SJSA1 (cell line): ENCODE data around the gene COL20A1. TPM values are rescaled to one million over a fixed set of nuclear protein-coding genes. Genes with fewer than 3 reads are reported as not detected.
"Not testable (repeated sequence)": the region's sequence is repeated elsewhere in the genome, so short reads cannot be mapped to it uniquely, and the experiment has no call there.

Experiments used
- DNase-seq, 2 experiments: peaks; one replicate each; pipeline ENCODE4 v3.0.0-alpha.2; 2015 to 2020; ENCODE audit warnings: low spot score in 2 of 2, low read depth in 1 of 2
- H3K27ac ChIP-seq: fragments of 250-450 bp; sonication (Bioruptor Pico); 2 replicates; pipeline ENCODE4 v1.5.1; 2020; ENCODE audit warnings: mild to moderate bottlenecking, moderate library complexity
- H3K27me3 ChIP-seq: fragments of 250-450 bp; sonication (Bioruptor Pico); replicated peaks from 2 replicates; pipeline ENCODE4 v1.5.1; 2020; ENCODE audit warnings: mild to moderate bottlenecking, moderate library complexity
- H3K36me3 ChIP-seq: fragments of 250-450 bp; sonication (Bioruptor Pico); 2 replicates; pipeline ENCODE4 v1.5.1; 2020; ENCODE audit warnings: mild to moderate bottlenecking
- H3K4me1 ChIP-seq: fragments of 250-450 bp; sonication (Bioruptor Pico); replicated peaks from 2 replicates; pipeline ENCODE4 v1.6.1; 2021; ENCODE audit warnings: mild to moderate bottlenecking
- H3K4me3 ChIP-seq: fragments of 250-450 bp; sonication (Bioruptor Pico); 2 replicates; pipeline ENCODE4 v1.5.1; 2020; ENCODE audit warnings: mild to moderate bottlenecking
- H3K9me3 ChIP-seq: fragments of 250-450 bp; sonication (Bioruptor Pico); replicated peaks from 2 replicates; pipeline ENCODE4 v1.5.1; 2020; ENCODE audit warnings: mild to moderate bottlenecking
- total RNA-seq: library from RNA; depleted of rRNA; stranded (reverse); fragments of >200 nt; shearing (Covaris generic); gene quantifications from 2 replicates; pipeline ENCODE4 v1.2.3, GENCODE V29; 2014; rRNA removed

COL20A1 gene
- not detected in 2 replicates for total RNA-seq

DNA sequence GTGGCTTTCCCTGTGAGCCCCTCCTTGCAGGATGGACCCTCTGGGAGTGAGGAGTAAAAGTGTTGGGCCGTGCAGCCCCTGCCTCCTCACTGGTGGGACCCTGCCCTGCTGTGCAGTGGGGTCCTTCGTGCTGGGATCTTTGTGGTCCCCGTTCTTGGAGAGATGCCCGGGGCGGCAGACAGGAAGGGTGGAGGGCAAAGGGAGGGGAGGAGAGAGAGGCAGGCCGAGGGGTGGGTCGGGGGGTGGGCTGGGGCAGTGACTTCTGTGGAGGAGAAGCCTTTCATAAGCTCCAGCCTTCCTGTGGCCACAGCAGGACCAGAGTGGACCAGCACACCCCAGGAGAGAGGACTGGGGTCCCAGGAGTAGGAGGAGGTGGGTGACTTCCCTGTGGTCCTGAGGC lies at the start of gene COL20A1:
TSS of gene COL20A1 (plus strand) at position 283 of the 400 bp plus-strand sequence. CDS start 1,922 bp downstream, outside the sequence.
- Histone ChIP-seq H3K4me3 (no peak within 1 kb of the TSS), H3K36me3 (peaks cover 22% of the 10 kb centered on the region), H3K9me3 (0 out of 2 replicates have a peak, but pooled peaks cover 3% of the 10 kb centered on the region), H3K4me1 (0 out of 2 replicates have a peak, but pooled peaks cover 4% of the 10 kb centered on the region), H3K27me3 (peaks cover 21% of the 10 kb centered on the region), H3K27ac (no peak within 1 kb of the TSS)
- no peak for DNase-seq

DNA sequence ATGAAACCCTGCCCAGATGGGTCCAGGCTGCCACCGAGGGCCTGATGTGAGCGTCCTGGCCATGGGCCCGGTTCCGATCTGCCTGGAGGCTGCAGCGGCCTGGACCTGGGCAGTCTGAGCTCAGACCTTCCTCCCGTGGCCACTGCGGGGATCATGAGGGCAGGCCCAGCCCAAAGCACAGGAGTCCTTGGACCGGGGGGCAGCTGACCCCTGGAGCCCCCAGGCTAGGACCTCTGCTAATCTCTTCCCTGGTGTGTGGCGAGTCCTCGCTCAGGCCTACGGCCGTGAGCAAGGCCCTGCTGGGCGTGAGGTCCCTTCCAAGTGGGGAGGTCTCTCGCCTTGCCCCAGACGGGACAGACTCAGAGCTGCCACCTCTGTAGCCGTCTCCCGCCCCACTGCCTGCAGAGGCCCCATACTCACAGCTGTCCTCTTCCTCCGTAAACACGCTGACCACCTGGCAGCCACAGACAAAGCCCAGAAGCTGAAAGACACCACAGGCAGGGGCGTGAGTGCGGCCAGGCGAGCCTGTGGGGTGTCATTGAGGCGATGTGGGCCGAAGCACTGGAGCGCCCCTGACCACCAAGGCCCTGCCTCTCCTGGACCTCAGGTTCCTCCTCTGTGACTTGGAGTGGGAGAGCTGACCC lies 49.3 kb upstream of the COL20A1 start:
- no peak for DNase-seq
- H3K36me3 ChIP-seq = no peaks in the 10 kb centered on the region
- H3K27ac ChIP-seq = no peak overlapping the region
- no peaks in the 10 kb centered on the region for H3K4me1 ChIP-seq
- H3K4me3 ChIP-seq = no peak overlapping the region
- no peaks in the 10 kb centered on the region for H3K27me3 ChIP-seq
- no peaks in the 10 kb centered on the region for H3K9me3 ChIP-seq

DNA sequence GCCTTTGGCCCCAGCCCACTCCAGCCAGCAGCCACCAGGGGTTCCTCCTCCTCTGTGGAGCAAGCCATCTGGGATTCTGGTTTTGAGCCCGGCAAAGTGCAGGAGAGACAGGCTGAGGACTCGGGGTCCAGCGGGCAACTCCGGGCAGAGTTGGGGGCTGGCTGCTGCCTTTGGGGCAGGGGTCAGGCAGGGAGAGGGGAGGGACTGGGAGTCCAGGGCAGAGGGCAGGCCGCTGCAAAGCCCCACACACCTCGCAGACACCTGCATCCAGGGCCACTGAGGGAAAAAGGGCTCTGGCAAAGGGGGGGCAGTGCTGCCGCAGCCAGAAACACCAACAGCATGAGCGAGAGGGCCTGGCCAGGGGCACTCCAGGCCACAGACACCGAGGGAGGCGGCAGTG lies 48.5 kb upstream of the COL20A1 start:
- DNase-seq = no peak
- no peak overlapping the region for H3K4me3 ChIP-seq
- no peaks in the 10 kb centered on the region for H3K4me1 ChIP-seq
- H3K9me3 ChIP-seq = no peaks in the 10 kb centered on the region
- H3K27ac ChIP-seq = no peak overlapping the region
- no peaks in the 10 kb centered on the region for H3K27me3 ChIP-seq
- no peaks in the 10 kb centered on the region for H3K36me3 ChIP-seq

DNA sequence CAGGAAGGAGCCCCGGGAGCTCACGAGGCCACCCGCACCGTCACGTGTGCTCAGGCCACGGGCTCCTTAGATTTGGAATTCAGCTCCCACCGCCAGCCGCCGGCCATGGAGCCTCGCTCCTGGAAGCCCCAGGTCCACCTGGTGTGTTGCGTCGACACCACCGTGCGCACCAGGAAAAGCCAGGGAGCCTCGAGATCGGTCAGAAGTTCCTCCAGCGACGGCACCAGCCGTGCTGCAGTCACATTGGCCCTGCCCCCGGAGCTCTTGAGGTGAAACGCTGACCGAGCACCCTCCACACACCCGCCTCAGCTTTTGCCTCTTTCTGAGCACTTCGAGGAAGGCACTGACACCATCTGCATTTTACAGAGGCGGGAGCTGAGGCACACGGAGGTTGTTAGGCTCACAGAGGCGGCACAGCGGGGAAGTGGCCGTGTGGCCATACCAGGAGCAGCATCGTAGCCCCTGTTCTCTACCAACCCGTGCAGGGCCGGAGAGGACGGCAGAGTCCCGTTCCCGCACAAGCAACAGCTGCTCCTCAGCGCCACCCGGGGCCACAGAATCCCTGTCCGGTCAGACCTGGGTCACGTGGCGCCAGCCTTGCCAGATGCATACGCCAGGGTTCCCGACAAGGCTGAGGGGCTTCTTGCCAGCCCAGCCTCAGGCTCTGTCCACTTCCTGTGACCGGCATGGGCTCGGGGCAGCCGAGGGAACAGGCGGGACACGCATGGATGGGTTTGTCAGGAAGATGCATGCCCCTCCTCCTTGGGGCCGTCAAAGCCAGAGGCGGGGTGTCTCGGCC lies 46.3 kb upstream of the COL20A1 start:
- H3K36me3 ChIP-seq = no peaks in the 10 kb centered on the region
- no peak for DNase-seq
- H3K4me1 ChIP-seq = no peaks in the 10 kb centered on the region
- H3K9me3 ChIP-seq = no peaks in the 10 kb centered on the region
- peaks cover 1% of the 10 kb centered on the region; the same call in 1 of the 2 replicates for H3K27me3 ChIP-seq
- H3K4me3 ChIP-seq = no peak overlapping the region
- H3K27ac ChIP-seq = no peak overlapping the region

DNA sequence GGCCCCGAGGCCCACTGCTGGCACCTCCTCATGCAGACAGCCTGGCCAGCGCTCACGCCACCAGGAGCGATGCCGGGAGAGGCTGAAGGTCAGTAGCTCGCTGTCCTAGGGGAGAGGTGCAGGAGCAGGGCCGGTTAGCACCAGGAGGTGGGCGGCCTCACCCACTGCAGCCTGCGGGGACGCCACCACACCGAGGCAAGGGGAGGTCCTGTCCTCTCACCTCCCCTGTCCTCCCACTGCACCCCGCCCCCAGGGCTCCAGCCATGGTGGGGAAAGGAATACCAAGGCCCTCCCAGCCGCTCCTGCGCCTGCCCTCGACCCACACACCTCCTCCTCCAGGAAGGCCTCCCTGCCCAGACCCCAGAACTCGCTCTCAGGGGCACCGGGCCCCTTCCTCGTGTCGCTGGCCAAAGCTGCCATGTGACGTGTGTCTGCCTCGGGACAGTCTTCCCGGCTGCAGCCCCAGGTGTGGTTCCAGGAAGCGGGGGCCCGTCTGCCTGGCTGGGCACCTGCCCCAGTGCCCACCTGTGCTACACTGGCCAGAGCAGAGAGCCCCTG lies 45.2 kb upstream of the COL20A1 start:
- Histone ChIP-seq H3K27me3 (peaks cover 9% of the 10 kb centered on the region), H3K9me3 (no peaks in the 10 kb centered on the region)
- no peak for DNase-seq

DNA sequence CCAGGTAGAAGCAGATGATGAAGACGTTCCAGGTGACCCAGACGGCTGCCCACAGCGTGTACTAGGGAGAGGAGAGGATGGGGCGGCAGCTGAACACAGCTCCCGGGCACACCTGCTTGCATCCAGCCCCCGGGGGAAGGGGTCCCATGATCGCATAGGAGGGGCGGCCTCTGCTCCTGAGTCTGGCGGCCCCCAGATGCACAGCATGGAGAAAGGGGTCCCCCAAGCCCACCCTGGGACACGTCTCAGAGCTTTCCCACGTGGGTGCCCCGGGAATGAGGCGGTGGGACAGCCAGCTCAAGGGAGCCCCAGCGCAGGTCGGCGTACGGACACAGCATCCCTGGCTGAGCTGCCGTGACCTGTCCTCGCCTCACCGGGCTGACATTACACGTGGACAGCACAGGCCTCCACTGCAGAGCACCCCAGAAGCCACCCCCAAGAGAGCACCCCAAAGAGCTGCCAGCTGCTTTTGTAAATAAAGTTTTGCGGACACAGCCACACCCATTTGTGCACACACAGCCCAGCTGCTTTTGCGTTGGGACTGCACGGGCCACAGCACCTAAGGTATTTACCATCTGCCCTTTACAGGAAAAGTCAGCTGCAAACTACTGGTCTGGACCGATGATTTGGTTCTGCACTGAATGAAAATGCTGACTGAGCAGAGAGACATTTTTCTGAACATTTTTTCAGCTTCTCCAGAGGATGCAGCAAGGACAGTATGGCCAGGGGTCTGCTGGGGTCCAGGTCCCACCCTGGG lies 44.0 kb upstream of the COL20A1 start:
- no peak for DNase-seq
- Histone ChIP-seq H3K9me3 (no peaks in the 10 kb centered on the region), H3K36me3 (no peaks in the 10 kb centered on the region), H3K4me3 (no peak overlapping the region), H3K4me1 (0 out of 2 replicates have a peak, but pooled peaks cover 2% of the 10 kb centered on the region), H3K27me3 (peaks cover 20% of the 10 kb centered on the region), H3K27ac (no peak overlapping the region)

More for the DNA sequence above, 45.2 kb upstream of the COL20A1 start:
- H3K36me3 ChIP-seq = no peaks in the 10 kb centered on the region
- H3K27ac ChIP-seq = no peak overlapping the region
- H3K4me3 ChIP-seq = no peak overlapping the region
- no peaks in the 10 kb centered on the region for H3K4me1 ChIP-seq

DNA sequence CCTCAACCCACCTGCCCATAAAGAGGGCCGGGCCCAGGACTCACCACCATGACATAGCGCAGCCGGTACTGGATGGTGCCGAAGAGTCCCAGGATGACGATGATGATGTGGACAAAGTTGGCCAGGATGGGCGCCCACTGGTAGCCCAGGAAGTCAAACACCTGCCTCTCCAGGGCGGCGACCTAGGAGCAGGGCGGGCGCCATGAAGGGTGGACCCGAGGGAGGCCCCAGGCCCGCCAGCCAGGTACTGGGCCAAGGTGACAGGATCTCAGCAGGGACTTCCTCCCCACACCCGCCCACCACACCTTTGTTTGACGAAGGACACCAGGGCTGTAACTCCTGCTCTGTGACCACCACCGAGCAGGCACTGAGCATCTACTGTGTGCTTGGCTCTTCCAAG lies 43.1 kb upstream of the COL20A1 start:
- H3K36me3 ChIP-seq = no peaks in the 10 kb centered on the region
- H3K4me3 ChIP-seq = no peak overlapping the region
- peaks cover 27% of the 10 kb centered on the region for H3K27me3 ChIP-seq

DNA sequence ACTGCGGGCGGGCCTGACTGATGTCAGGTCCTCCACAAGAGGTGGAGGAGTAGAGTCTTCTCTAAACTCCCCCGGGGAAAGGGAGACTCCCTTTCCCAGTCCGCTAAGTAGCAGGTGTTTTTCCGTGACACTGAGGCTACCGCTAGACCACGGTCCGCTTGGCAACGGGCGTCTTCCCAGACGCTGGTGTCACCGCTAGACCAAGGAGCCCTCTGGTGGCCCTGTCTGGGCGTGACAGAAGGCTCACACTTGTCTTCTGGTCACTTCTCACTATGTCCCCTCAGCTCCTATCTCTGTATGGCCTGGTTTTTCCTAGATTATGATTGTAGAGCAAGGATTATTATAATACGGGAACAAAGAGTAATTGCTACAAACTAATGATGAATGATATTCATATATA lies 41.6 kb upstream of the COL20A1 start:
- H3K4me3 ChIP-seq, H3K36me3 ChIP-seq, H3K9me3 ChIP-seq, H3K4me1 ChIP-seq, H3K27ac ChIP-seq: not testable (repeated sequence)
- peaks cover 40% of the 10 kb centered on the region for H3K27me3 ChIP-seq
- peak in 1 of 2 experiments; percentile 64 for DNase-seq

More for the DNA sequence above, 43.1 kb upstream of the COL20A1 start:
- no peaks in the 10 kb centered on the region for H3K9me3 ChIP-seq
- DNase-seq = no peak
- 0 out of 2 replicates have a peak, but pooled peaks cover 3% of the 10 kb centered on the region for H3K4me1 ChIP-seq
- no peak overlapping the region for H3K27ac ChIP-seq

DNA sequence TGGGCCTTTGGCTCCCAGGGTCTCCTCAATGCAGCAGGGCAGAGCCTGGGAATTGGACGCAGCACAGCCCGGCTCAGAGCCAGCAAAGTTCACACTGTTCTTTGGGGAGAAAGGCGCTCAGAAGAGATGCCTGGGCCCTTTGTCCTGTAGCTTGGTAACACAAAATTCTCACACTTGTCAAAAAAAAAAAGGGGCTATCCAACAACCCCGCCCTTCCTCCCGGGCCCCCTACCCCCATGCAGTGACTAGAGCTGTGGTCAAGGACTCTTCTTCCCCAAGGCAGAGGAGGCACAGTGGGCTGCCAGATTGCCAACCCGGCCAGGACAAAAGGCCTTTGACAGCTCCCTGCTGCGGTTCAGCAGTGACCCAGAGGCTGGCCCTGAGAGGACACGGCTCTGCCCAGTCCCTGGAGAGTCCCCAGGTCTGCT lies 40.7 kb upstream of the COL20A1 start:
- H3K4me1 ChIP-seq = 0 out of 2 replicates have a peak, but pooled peaks cover 3% of the 10 kb centered on the region
- DNase-seq = no peak
- H3K27ac ChIP-seq = no peak overlapping the region
- no peaks in the 10 kb centered on the region for H3K9me3 ChIP-seq
- H3K36me3 ChIP-seq = no peaks in the 10 kb centered on the region
- H3K4me3 ChIP-seq = no peak overlapping the region
- peaks cover 46% of the 10 kb centered on the region for H3K27me3 ChIP-seq

DNA sequence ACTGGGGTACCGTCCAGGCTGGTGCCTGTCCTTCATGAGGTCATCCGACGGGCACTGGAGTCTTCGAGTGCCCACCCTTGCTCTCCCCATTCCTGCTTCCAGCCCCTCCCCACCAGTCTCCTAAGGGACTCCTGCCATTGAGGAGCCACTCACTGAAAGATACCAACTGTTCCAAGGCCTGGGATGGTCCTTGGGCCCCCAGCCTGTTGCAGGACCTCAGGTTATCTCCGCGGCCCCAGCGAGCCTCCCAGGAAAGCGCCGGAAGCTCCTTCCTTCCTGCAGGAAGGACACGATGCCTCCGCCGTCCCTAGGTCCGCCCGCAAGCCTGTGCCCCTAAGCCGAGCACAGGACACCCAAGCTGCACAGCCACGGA lies 39.9 kb upstream of the COL20A1 start:
- no peaks in the 10 kb centered on the region for H3K36me3 ChIP-seq

DNA sequence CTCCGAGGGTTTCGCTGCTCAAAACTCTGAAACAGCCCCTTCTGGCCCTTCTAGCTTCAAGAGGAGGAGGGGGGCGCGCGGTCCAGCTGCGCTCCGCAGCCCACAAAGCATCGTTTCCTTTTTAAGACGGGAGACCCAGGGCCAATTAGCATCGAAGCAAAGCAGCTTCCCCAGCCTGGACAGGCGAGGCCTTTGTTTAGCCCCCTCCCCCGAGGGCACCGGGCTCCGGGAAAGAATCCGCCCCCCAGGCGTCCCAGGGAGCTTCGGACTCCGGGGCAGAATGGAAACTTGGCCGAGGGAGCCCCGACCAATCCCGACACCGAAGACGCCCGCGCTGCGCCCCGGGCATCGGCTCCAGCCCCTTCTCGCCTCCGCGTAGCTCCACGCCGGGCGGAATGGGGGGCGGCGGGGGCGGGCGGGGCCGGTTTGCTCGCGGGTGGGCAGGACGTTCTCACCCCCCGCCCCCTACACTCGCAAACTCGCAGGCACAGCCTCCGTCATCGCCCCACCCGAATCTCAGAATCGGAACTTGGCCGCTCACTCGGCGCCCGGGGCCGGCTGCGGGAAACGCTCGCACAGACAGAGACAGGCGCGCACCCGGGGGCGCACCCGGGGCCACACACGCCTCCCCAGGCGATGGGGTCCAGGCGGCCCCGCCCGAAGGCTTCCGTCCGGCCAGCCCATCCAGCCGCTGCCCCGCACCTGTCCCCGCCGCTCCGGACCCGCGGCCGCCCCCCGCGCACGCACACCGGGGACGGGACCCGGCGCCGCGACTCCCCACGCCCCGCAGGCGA lies 39.4 kb upstream of the COL20A1 start:
- Histone ChIP-seq H3K36me3 (no peaks in the 10 kb centered on the region), H3K9me3 (no peaks in the 10 kb centered on the region), H3K4me3 (no peak overlapping the region), H3K27ac (no peak overlapping the region), H3K27me3 (peaks cover 54% of the 10 kb centered on the region), H3K4me1 (0 out of 2 replicates have a peak, but pooled peaks cover 3% of the 10 kb centered on the region)
- DNase-seq = no peak

More for the DNA sequence above, 39.9 kb upstream of the COL20A1 start:
- Histone ChIP-seq H3K4me3 (no peak overlapping the region), H3K9me3 (no peaks in the 10 kb centered on the region), H3K27me3 (peaks cover 49% of the 10 kb centered on the region), H3K27ac (no peak overlapping the region), H3K4me1 (0 out of 2 replicates have a peak, but pooled peaks cover 3% of the 10 kb centered on the region)
- no peak for DNase-seq

DNA sequence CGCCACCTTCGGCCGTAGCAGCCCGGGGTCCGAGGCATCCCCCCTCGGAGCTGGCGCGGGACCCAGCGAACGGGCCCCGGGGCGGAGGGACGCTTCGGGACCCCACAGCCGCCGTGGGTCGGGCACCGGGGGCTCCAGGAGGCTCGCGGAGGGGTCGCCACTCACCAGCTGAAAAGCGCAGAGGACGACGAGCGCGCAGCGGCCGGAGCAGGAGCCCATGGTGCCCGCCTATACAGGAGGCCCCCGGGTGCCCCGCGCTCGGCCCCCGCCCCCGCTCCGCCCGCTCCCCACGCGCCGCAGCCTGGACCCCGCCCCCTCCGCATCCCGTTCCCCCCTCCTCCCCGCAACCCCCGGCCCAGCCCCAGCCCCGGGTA lies 38.8 kb upstream of the COL20A1 start, which contains the start of gene NKAIN4:
TSS of gene NKAIN4 (minus strand) at position 232 of the 374 bp plus-strand sequence. CDS start at position 219, 13 bp downstream.
- DNase-seq = no peak
- Histone ChIP-seq H3K9me3 (no peaks in the 10 kb centered on the region), H3K27ac (no peak within 1 kb of the TSS), H3K36me3 (no peaks in the 10 kb centered on the region), H3K27me3 (peaks cover 60% of the 10 kb centered on the region), H3K4me3 (no peak within 1 kb of the TSS), H3K4me1 (0 out of 2 replicates have a peak, but pooled peaks cover 3% of the 10 kb centered on the region)
